ENCODE data around the gene BCAS1.
"Not testable (repeated sequence)": the region's sequence is repeated elsewhere in the genome, so short reads cannot be mapped to it uniquely, and the experiment has no call there.

Gene BCAS1

GRCh38 chr20:54019127-54019526, 51.3 kb downstream of the BCAS1 start:
- DNase-seq (ENCODE audit: low read depth): no peak

- no peak for DNase-seq (ENCODE audit: low read depth)
Measured at GRCh38 chr20:54017846-54018245, 52.5 kb downstream of the BCAS1 start.

DNA sequence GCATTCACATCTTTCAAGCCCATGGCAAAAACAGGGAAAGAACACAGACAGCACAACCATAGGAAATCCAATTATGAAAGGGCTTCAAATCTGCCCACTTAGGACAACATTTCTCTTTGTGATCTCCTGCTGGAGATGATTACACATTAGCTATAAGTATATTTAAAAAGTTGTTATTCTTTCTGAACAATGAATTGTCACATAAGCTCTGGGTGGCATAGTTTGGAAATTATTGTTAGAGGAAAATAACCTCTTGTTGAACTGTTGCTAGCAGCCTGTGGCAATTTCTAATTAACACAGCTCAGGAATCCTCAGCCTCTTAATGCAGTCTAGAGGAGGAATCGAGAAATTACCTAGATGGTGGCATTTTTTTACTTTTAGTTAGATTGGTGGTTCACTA, 54.9 kb downstream of the BCAS1 start:
- DNase-seq (ENCODE audit: low read depth): no peak

GRCh38 chr20:54014293-54014926, 56.0 kb downstream of the BCAS1 start:
- no peak for DNase-seq (ENCODE audit: low read depth)

DNA sequence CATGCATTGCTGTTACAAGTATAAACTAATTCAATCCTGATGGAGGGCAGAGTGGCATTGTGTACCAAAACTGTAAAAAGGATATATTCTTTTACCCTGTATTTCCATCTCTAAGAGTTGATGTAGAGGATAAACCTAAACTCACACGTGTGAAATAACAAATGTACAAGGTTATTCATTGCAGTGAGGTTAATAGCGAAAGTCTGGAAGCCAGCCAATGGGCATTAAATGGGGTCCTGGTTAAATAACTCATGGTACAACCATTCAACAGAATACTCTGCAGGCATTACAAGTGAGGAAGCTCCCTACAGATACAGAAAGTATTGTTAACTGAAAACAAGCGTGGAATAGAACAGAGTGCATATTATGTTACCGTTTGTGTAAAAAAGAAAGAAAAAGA, 56.9 kb downstream of the BCAS1 start:
- DNase-seq (ENCODE audit: low read depth): no peak

- no peak for DNase-seq (ENCODE audit: low read depth)
Measured at GRCh38 chr20:54011346-54011745, 59.0 kb downstream of the BCAS1 start.

- DNase-seq (ENCODE audit: low read depth): not testable (repeated sequence)
Measured at GRCh38 chr20:54006216-54006615, 64.2 kb downstream of the BCAS1 start.

GRCh38 chr20:54005524-54005923, 64.9 kb downstream of the BCAS1 start:
- DNase-seq (ENCODE audit: low read depth): no peak

DNA sequence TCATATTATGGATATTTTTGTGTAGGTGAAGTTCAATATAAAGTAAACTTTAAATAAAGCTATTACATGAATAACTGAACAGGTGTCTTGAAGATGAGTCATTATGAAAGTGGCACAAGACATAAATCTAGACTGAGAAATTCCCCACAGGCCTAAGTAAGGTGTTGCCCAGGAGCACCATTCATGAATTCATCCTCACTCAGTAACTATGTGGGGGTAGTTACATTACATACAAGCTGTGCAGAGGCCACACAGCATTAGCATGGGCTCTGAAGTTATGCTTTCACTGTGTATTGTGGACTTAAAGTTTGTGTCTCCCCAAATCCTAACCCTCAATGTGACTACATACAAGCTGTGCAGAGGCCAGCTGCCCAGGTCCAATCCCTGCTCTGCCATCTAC, 65.9 kb downstream of the BCAS1 start:
- no peak for DNase-seq (ENCODE audit: low read depth)

DNA sequence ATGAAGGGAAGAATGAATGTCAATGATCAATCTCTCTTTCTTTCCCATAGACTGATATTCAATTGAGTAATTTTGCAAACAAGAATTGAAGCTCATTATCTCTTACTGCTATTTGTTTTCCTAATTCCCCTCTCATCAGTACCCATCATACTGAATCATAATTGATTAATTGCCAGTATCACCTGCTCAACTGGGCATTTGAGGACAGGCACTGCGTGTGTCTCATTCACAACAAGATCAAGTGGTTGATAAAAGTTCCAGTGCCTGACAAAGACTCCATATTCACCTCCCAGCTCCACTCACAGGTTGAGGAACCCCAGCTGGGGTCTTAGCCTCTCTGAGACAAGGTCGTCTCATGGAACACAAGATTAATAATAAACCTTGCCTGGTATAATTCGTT, 67.7 kb downstream of the BCAS1 start:
- no peak for DNase-seq (ENCODE audit: low read depth)

GRCh38 chr20:54002056-54002575, 68.3 kb downstream of the BCAS1 start:
- DNase-seq (ENCODE audit: low read depth): no peak

GRCh38 chr20:54000914-54001313, 69.5 kb downstream of the BCAS1 start:
- DNase-seq (ENCODE audit: low read depth): no peak

GRCh38 chr20:54000262-54000661, 70.1 kb downstream of the BCAS1 start:
- DNase-seq (ENCODE audit: low read depth): no peak

DNA sequence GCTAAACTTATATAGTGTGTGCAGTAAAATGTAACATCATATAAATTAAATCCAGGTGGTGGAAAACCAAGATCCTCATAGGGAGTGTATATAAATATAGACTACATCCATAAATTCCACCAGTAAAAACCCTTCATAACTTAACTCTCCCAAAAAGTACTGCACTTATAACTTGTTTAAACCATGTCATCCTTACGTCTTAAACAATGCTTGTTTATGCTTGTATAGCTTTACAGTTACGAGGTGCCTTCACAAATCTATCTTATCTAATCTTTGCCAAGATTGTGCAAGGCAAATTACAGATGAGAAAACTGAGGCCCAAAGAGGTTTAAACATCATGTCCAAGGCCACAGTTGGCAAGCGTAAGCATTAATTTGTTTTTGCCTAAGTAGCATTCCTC, 71.3 kb downstream of the BCAS1 start:
- no peak for DNase-seq (ENCODE audit: low read depth)

- DNase-seq (ENCODE audit: low read depth): no peak
Measured at GRCh38 chr20:53996584-53997486, 73.6 kb downstream of the BCAS1 start.

DNA sequence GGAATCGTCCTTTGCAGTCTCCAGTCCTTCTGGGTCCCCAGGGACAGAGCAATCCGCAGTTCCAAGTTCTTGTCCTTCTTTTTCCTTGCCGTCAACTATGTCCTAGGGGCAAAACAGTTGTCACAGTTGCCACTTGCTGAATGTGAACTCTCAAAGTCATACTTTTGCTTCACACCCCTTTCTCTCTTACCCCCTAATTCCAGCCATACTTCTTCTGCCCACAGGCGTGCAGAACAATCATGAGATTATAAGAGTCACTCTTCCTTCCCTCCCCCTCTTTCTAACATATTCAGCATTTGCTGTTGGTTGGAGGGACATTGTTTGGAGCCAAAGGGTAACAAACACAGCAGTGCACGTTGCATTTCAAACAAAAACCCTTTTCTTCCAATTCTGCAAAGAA, 74.4 kb downstream of the BCAS1 start:
- DNase-seq (ENCODE audit: low read depth): no peak

- DNase-seq (ENCODE audit: low read depth): no peak
Measured at GRCh38 chr20:53994088-53994487, 76.3 kb downstream of the BCAS1 start.

- DNase-seq (ENCODE audit: low read depth): no peak
Measured at GRCh38 chr20:53993310-53993709, 77.1 kb downstream of the BCAS1 start.

- no peak for DNase-seq (ENCODE audit: low read depth)
Measured at GRCh38 chr20:53990768-53991450, 79.5 kb downstream of the BCAS1 start.

DNA sequence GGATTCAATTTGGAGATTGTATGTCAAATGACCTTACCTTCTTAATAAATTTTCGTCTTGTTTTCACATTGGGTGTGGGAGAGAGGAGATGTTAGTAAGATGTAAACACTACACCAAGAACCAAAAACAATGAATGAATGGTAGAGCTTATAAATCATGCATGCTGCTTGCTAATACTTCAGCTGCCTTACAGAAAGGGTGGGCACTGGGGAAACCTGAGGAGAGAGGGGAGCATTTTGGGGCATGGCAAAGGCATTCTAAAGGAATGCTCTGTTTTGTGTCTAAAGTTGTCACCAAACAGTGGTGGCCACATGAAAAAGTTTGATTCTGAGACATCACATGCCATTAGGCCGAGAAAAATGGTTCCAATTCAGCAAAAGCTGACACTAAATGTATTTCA, 80.4 kb downstream of the BCAS1 start:
- no peak for DNase-seq (ENCODE audit: low read depth)

- no peak for DNase-seq (ENCODE audit: low read depth)
Measured at GRCh38 chr20:53989401-53989800, 81.0 kb downstream of the BCAS1 start.

GRCh38 chr20:53986037-53986650, 84.2 kb downstream of the BCAS1 start:
- no peak for DNase-seq (ENCODE audit: low read depth)

All from stromal cell of bone marrow (primary cell).